GM23338 (cell line): Measurements from ENCODE around the gene PLSCR2. TPM values are rescaled to one million over a fixed set of nuclear protein-coding genes. Genes with fewer than 3 reads are reported as not detected.

ENCODE experiments used
- ATAC-seq: fragments of 200-7000 bp; cut with Tn5 transposase; 3 replicates; pipeline ENCODE4 v1.9.1; 2020
- DNase-seq: peaks from one replicate; pipeline ENCODE4 v3.0.0-alpha.2; 2015; ENCODE audit warnings: low spot score
- H2AFZ ChIP-seq: fragments of 200-600 bp; sonication (generic); 2 replicates; pipeline ENCODE4 v1.8.0; 2016; ENCODE audit warnings: antibody characterized with exemption, mild to moderate bottlenecking, moderate library complexity
- H3F3A ChIP-seq: fragments of 200-600 bp; sonication (generic); replicated peaks from 2 replicates; pipeline ENCODE4 v1.8.0; 2017; ENCODE audit warnings: antibody characterized with exemption, mixed run types, low read depth
- H3K27ac ChIP-seq: fragments of 200-600 bp; sonication (generic); 2 replicates; pipeline ENCODE4 v1.6.1; 2016; ENCODE audit warnings: low read depth
- H3K27me3 ChIP-seq: fragments of 200-600 bp; sonication (generic); 2 replicates; pipeline ENCODE4 v1.8.0; 2016; ENCODE audit warnings: mild to moderate bottlenecking, mixed run types, moderate library complexity; ENCODE audit not compliant: insufficient read depth
- H3K36me3 ChIP-seq: fragments of 200-600 bp; sonication (generic); 2 replicates; pipeline ENCODE4 v1.8.0; 2016; ENCODE audit warnings: mild to moderate bottlenecking; ENCODE audit not compliant: insufficient read depth
- H3K4me1 ChIP-seq: fragments of 200-600 bp; sonication (generic); 2 replicates; pipeline ENCODE4 v1.8.0; 2016; ENCODE audit warnings: mild to moderate bottlenecking, moderate library complexity; ENCODE audit not compliant: insufficient read depth
- H3K4me2 ChIP-seq: fragments of 200-600 bp; sonication (generic); 2 replicates; pipeline ENCODE4 v1.7.1; 2017; ENCODE audit warnings: mixed run types
- H3K4me3 ChIP-seq: fragments of 200-600 bp; sonication (generic); 2 replicates; pipeline ENCODE4 v1.6.1; 2016; ENCODE audit warnings: mixed run types
- H3K79me2 ChIP-seq: fragments of 200-600 bp; sonication (generic); replicated peaks from 2 replicates; pipeline ENCODE4 v1.8.0; 2017; ENCODE audit warnings: mild to moderate bottlenecking; ENCODE audit not compliant: insufficient read depth
- H3K9me2 ChIP-seq: fragments of 200-600 bp; sonication (generic); 2 replicates; pipeline ENCODE4 v1.8.0; 2017; ENCODE audit not compliant: insufficient read depth
- H4K20me1 ChIP-seq: fragments of 200-600 bp; sonication (generic); replicated peaks from 2 replicates; pipeline ENCODE4 v1.8.0; 2017; ENCODE audit warnings: mild to moderate bottlenecking; ENCODE audit not compliant: insufficient read depth
- H3K27ac Mint-ChIP-seq: 2 replicates; pipeline ENCODE4 v1.8.0; 2020; ENCODE audit warnings: inconsistent platforms, mild to moderate bottlenecking, moderate library complexity, mixed read lengths
- H3K27me3 Mint-ChIP-seq: 3 replicates; pipeline ENCODE4 v1.8.0; 2022; ENCODE audit warnings: low read depth, mild to moderate bottlenecking, moderate library complexity, mixed read lengths, inconsistent platforms; ENCODE audit not compliant: insufficient read depth, poor library complexity
- H3K36me3 Mint-ChIP-seq: 3 replicates; pipeline ENCODE4 v1.8.0; 2021; ENCODE audit warnings: low read depth, mild to moderate bottlenecking, inconsistent platforms, moderate library complexity, mixed read lengths
- H3K4me1 Mint-ChIP-seq: 3 replicates; pipeline ENCODE4 v1.8.0; 2020; ENCODE audit warnings: mild to moderate bottlenecking, inconsistent platforms, mixed read lengths
- H3K4me3 Mint-ChIP-seq: 3 replicates; pipeline ENCODE4 v1.8.0; 2021; ENCODE audit warnings: moderate library complexity, mild to moderate bottlenecking, inconsistent platforms, mixed read lengths
- H3K9me3 Mint-ChIP-seq: 3 replicates; pipeline ENCODE4 v1.8.0; 2020; ENCODE audit warnings: moderate library complexity, mild to moderate bottlenecking, inconsistent platforms, mixed read lengths
- CTCF ChIP-seq, 2 experiments: fragments of 200-600 bp in 1 of 2; sonication (generic) in 1 of 2; conservative IDR thresholded peaks; 2 replicates each; pipeline versions ENCODE4 v1.5.1 to v1.6.1; 2016 to 2017; ENCODE audit warnings: antibody characterized with exemption in 2 of 2, low read depth in 2 of 2, mild to moderate bottlenecking in 2 of 2, moderate library complexity in 1 of 2
- JUNB ChIP-seq: IDR thresholded peaks from one replicate; pipeline ENCODE4 v1.6.1; 2016; ENCODE audit warnings: antibody characterized with exemption; ENCODE audit not compliant: unreplicated experiment
- POLR2AphosphoS5 ChIP-seq: IDR thresholded peaks from 2 replicates; pipeline ENCODE4 v1.6.1; 2016; ENCODE audit warnings: antibody characterized with exemption, low read depth
- STAT1 ChIP-seq: IDR thresholded peaks from one replicate; pipeline ENCODE4 v1.6.1; 2016; ENCODE audit warnings: antibody characterized with exemption; ENCODE audit not compliant: unreplicated experiment
- ZNF462 ChIP-seq: fragments of 250-450 bp; sonication (Bioruptor Pico); IDR thresholded peaks from 2 replicates; pipeline ENCODE4 v1.5.0; 2020; ENCODE audit warnings: mild to moderate bottlenecking, moderate library complexity
- polyA plus RNA-seq: library from polyadenylated mRNA; unstranded; fragments of >200 nt; fragmentation: Nextera tagmentation; extraction: Ambion mirVana; gene quantifications from 2 replicates; pipeline ENCODE4 v1.2.1, GENCODE V29; 2016
- total RNA-seq: library from RNA; depleted of rRNA; stranded (reverse); fragments of >200 nt; shearing (Covaris generic); gene quantifications from 2 replicates; pipeline ENCODE4 v1.2.3, GENCODE V29; 2014

PLSCR2 gene
- total and polyA plus RNA-seq, 2 experiments from 2014 or later: 0.55 TPM; not detected in 1

GRCh38 chr3:146468234-146468633, 1.1 kb downstream of the PLSCR2 start (continued):
- TF ChIP-seq ZNF462 (no peak), STAT1 (no peak), POLR2AphosphoS5 (no peak), CTCF (conservative IDR thresholded peaks at IDR 0.05; ENCODE audit: low read depth in 2 of 2) (no peak)

- no peak for DNase-seq
- Histone ChIP-seq H2AFZ (no peak overlapping the region), H3F3A (no peaks in the 10 kb centered on the region), H3K27me3 (no peaks in the 10 kb centered on the region), H3K4me3 (no peak overlapping the region), H3K4me1 (no peaks in the 10 kb centered on the region), H3K27ac (no peak overlapping the region), H3K36me3 (no peaks in the 10 kb centered on the region), H4K20me1 (no peaks in the 10 kb centered on the region), H3K9me2 (no peaks in the 10 kb centered on the region), H3K79me2 (no peaks in the 10 kb centered on the region), H3K4me2 (no peak overlapping the region)
- TF ChIP-seq JUNB: no peak
- Mint-ChIP-seq H3K4me1 (peaks cover 4% of the 10 kb centered on the region; the same call in 2 of the 3 replicates), H3K27me3 (peaks cover 6% of the 10 kb centered on the region), H3K9me3 (no peaks in the 10 kb centered on the region), H3K4me3 (no peak overlapping the region), H3K27ac (no peak overlapping the region), H3K36me3 (no peaks in the 10 kb centered on the region)
- no peak for ATAC-seq
Observed at GRCh38 chr3:146466604-146467003, 2.8 kb downstream of the PLSCR2 start.
